Activated naive CD8-positive, alpha-beta T cell treated with anti-CD3 and anti-CD28 coated beads, Interleukin-2, amount 50 U/mL, for 24 hours (primary cell): Measurements from ENCODE around the gene P2RX1.
"Not testable (repeated sequence)": the region's sequence is repeated elsewhere in the genome, so short reads cannot be mapped to it uniquely, and the experiment has no call there.

Source experiments
- ATAC-seq: fragments of 150-1000 bp; cut with Tn5 transposase; one replicate; pipeline ENCODE4 v1.10.0; 2021
- DNase-seq: peaks from one replicate; pipeline ENCODE4 v3.0.0; 2021
- H3K27ac Mint-ChIP-seq: one replicate; pipeline ENCODE4 v1.8.0; 2021; ENCODE audit warnings: mild to moderate bottlenecking, mixed read lengths
- H3K27me3 Mint-ChIP-seq: one replicate; pipeline ENCODE4 v1.8.0; 2021; ENCODE audit warnings: mixed read lengths
- H3K36me3 Mint-ChIP-seq: one replicate; pipeline ENCODE4 v1.8.0; 2021; ENCODE audit warnings: low read depth, mixed read lengths
- H3K4me1 Mint-ChIP-seq: one replicate; pipeline ENCODE4 v1.8.0; 2021; ENCODE audit warnings: mixed read lengths
- H3K4me3 Mint-ChIP-seq: one replicate; pipeline ENCODE4 v1.8.0; 2021; ENCODE audit warnings: mild to moderate bottlenecking, moderate library complexity, mixed read lengths
- H3K9me3 Mint-ChIP-seq: one replicate; pipeline ENCODE4 v1.8.0; 2021; ENCODE audit warnings: mixed read lengths

The P2RX1 gene

GRCh38 chr17:3956327-3956957 lies 40.2 kb upstream of the P2RX1 start:
- peaks cover 4% of the 10 kb centered on the region for H3K36me3 Mint-ChIP-seq
- no peak overlapping the region for H3K4me3 Mint-ChIP-seq
- ATAC-seq, result peak; percentile 17
- peak overlapping the region; percentile 50 for H3K27ac Mint-ChIP-seq
- no peaks in the 10 kb centered on the region for H3K9me3 Mint-ChIP-seq
- DNase-seq, result no peak
- peaks cover 52% of the 10 kb centered on the region for H3K4me1 Mint-ChIP-seq
- no peaks in the 10 kb centered on the region for H3K27me3 Mint-ChIP-seq

- Mint-ChIP-seq H3K27ac (no peak overlapping the region), H3K9me3 (no peaks in the 10 kb centered on the region), H3K27me3 (no peaks in the 10 kb centered on the region), H3K4me3 (no peak overlapping the region), H3K4me1 (peaks cover 44% of the 10 kb centered on the region), H3K36me3 (peaks cover 4% of the 10 kb centered on the region)
- DNase-seq, result no peak
- ATAC-seq, result no peak
These were observed 39.4 kb upstream of the P2RX1 start for GRCh38 chr17:3955673-3955988.

GRCh38 chr17:3954976-3955672 lies 38.9 kb upstream of the P2RX1 start:
- H3K36me3 Mint-ChIP-seq, result peaks cover 4% of the 10 kb centered on the region
- no peaks in the 10 kb centered on the region for H3K9me3 Mint-ChIP-seq
- H3K27ac Mint-ChIP-seq, result no peak overlapping the region

GRCh38 chr17:3954086-3954485 lies 37.8 kb upstream of the P2RX1 start:
- H3K27ac Mint-ChIP-seq, result no peak overlapping the region

More at GRCh38 chr17:3954976-3955672, 38.9 kb upstream of the P2RX1 start:
- no peak for DNase-seq
- no peak for ATAC-seq
- peaks cover 39% of the 10 kb centered on the region for H3K4me1 Mint-ChIP-seq
- no peaks in the 10 kb centered on the region for H3K27me3 Mint-ChIP-seq
- H3K4me3 Mint-ChIP-seq, result no peak overlapping the region

GRCh38 chr17:3953542-3953941 lies 37.3 kb upstream of the P2RX1 start:
- peaks cover 27% of the 10 kb centered on the region for H3K4me1 Mint-ChIP-seq
- no peaks in the 10 kb centered on the region for H3K9me3 Mint-ChIP-seq
- H3K4me3 Mint-ChIP-seq, result no peak overlapping the region
- DNase-seq, result no peak
- no peak for ATAC-seq
- no peak overlapping the region for H3K27ac Mint-ChIP-seq
- peaks cover 6% of the 10 kb centered on the region for H3K36me3 Mint-ChIP-seq
- H3K27me3 Mint-ChIP-seq, result no peaks in the 10 kb centered on the region

More at GRCh38 chr17:3954086-3954485, 37.8 kb upstream of the P2RX1 start:
- no peaks in the 10 kb centered on the region for H3K9me3 Mint-ChIP-seq
- H3K4me1 Mint-ChIP-seq, result peaks cover 28% of the 10 kb centered on the region
- DNase-seq (no peak), ATAC-seq (no peak)
- H3K27me3 Mint-ChIP-seq, result no peaks in the 10 kb centered on the region
- H3K36me3 Mint-ChIP-seq, result peaks cover 5% of the 10 kb centered on the region
- no peak overlapping the region for H3K4me3 Mint-ChIP-seq

- H3K4me1 Mint-ChIP-seq, result peaks cover 16% of the 10 kb centered on the region
- DNase-seq, result no peak
- no peaks in the 10 kb centered on the region for H3K9me3 Mint-ChIP-seq
- no peak overlapping the region for H3K27ac Mint-ChIP-seq
- H3K36me3 Mint-ChIP-seq, result peaks cover 7% of the 10 kb centered on the region
- no peak for ATAC-seq
- no peak overlapping the region for H3K4me3 Mint-ChIP-seq
- H3K27me3 Mint-ChIP-seq, result no peaks in the 10 kb centered on the region
These were observed 35.9 kb upstream of the P2RX1 start for GRCh38 chr17:3952186-3952585.

GRCh38 chr17:3951420-3951819 lies 35.2 kb upstream of the P2RX1 start:
- H3K4me3 Mint-ChIP-seq, result no peak overlapping the region
- ATAC-seq (no peak), DNase-seq (no peak)
- peaks cover 9% of the 10 kb centered on the region for H3K4me1 Mint-ChIP-seq
- peaks cover 5% of the 10 kb centered on the region for H3K36me3 Mint-ChIP-seq
- H3K9me3 Mint-ChIP-seq, result no peaks in the 10 kb centered on the region
- no peaks in the 10 kb centered on the region for H3K27me3 Mint-ChIP-seq
- no peak overlapping the region for H3K27ac Mint-ChIP-seq

- peaks cover 5% of the 10 kb centered on the region for H3K36me3 Mint-ChIP-seq
- H3K4me1 Mint-ChIP-seq, result peaks cover 4% of the 10 kb centered on the region
- ATAC-seq, result no peak
These were observed 34.7 kb upstream of the P2RX1 start for GRCh38 chr17:3951003-3951402.

GRCh38 chr17:3950584-3950983 lies 34.3 kb upstream of the P2RX1 start:
- DNase-seq (no peak), ATAC-seq (no peak)
- H3K27me3 Mint-ChIP-seq, result no peaks in the 10 kb centered on the region
- peaks cover 8% of the 10 kb centered on the region for H3K36me3 Mint-ChIP-seq
- no peaks in the 10 kb centered on the region for H3K9me3 Mint-ChIP-seq
- no peak overlapping the region for H3K27ac Mint-ChIP-seq
- H3K4me1 Mint-ChIP-seq, result peaks cover 3% of the 10 kb centered on the region
- H3K4me3 Mint-ChIP-seq, result no peak overlapping the region

More at GRCh38 chr17:3951003-3951402, 34.7 kb upstream of the P2RX1 start:
- Mint-ChIP-seq H3K9me3 (no peaks in the 10 kb centered on the region), H3K4me3 (no peak overlapping the region), H3K27ac (no peak overlapping the region), H3K27me3 (no peaks in the 10 kb centered on the region)
- DNase-seq, result no peak

GRCh38 chr17:3949418-3949817 lies 33.2 kb upstream of the P2RX1 start:
- Mint-ChIP-seq H3K4me3 (no peak overlapping the region), H3K27ac (peak overlapping the region; percentile 39), H3K9me3 (no peaks in the 10 kb centered on the region), H3K36me3 (peaks cover 10% of the 10 kb centered on the region), H3K27me3 (no peaks in the 10 kb centered on the region), H3K4me1 (no peaks in the 10 kb centered on the region)
- DNase-seq (no peak), ATAC-seq (no peak)

GRCh38 chr17:3948551-3948950 lies 32.3 kb upstream of the P2RX1 start:
- not testable (repeated sequence) for H3K9me3 Mint-ChIP-seq, ATAC-seq, H3K4me3 Mint-ChIP-seq, H3K27me3 Mint-ChIP-seq, H3K27ac Mint-ChIP-seq, DNase-seq, H3K4me1 Mint-ChIP-seq
- peaks cover 16% of the 10 kb centered on the region for H3K36me3 Mint-ChIP-seq

- ATAC-seq (no peak), DNase-seq (no peak)
- no peak overlapping the region for H3K4me3 Mint-ChIP-seq
- no peak overlapping the region for H3K27ac Mint-ChIP-seq
- no peaks in the 10 kb centered on the region for H3K27me3 Mint-ChIP-seq
- H3K9me3 Mint-ChIP-seq, result no peaks in the 10 kb centered on the region
- H3K36me3 Mint-ChIP-seq, result peaks cover 16% of the 10 kb centered on the region
- H3K4me1 Mint-ChIP-seq, result no peaks in the 10 kb centered on the region
These were observed 31.1 kb upstream of the P2RX1 start for GRCh38 chr17:3947318-3947810.

- no peaks in the 10 kb centered on the region for H3K27me3 Mint-ChIP-seq
- ATAC-seq (no peak), DNase-seq (no peak)
- H3K4me1 Mint-ChIP-seq, result no peaks in the 10 kb centered on the region
- no peak overlapping the region for H3K4me3 Mint-ChIP-seq
- no peak overlapping the region for H3K27ac Mint-ChIP-seq
- peaks cover 16% of the 10 kb centered on the region for H3K36me3 Mint-ChIP-seq
- H3K9me3 Mint-ChIP-seq, result no peaks in the 10 kb centered on the region
These were observed 30.5 kb upstream of the P2RX1 start for GRCh38 chr17:3946711-3947235.

- Mint-ChIP-seq H3K27ac (no peak overlapping the region), H3K4me3 (no peak overlapping the region), H3K27me3 (no peaks in the 10 kb centered on the region), H3K36me3 (peaks cover 22% of the 10 kb centered on the region), H3K4me1 (no peaks in the 10 kb centered on the region), H3K9me3 (no peaks in the 10 kb centered on the region)
- DNase-seq, result peak; percentile 47
- peak; percentile 35 for ATAC-seq
These were observed 28.5 kb upstream of the P2RX1 start for GRCh38 chr17:3944485-3945388.
